Measurements from ENCODE around the gene GPSM1. TPM values are rescaled to one million over a fixed set of nuclear protein-coding genes. Genes with fewer than 3 reads are reported as not detected.

The GPSM1 gene
- total RNA-seq, 1 donor: 48.5 TPM

- TF ChIP-seq, protein P1, sequence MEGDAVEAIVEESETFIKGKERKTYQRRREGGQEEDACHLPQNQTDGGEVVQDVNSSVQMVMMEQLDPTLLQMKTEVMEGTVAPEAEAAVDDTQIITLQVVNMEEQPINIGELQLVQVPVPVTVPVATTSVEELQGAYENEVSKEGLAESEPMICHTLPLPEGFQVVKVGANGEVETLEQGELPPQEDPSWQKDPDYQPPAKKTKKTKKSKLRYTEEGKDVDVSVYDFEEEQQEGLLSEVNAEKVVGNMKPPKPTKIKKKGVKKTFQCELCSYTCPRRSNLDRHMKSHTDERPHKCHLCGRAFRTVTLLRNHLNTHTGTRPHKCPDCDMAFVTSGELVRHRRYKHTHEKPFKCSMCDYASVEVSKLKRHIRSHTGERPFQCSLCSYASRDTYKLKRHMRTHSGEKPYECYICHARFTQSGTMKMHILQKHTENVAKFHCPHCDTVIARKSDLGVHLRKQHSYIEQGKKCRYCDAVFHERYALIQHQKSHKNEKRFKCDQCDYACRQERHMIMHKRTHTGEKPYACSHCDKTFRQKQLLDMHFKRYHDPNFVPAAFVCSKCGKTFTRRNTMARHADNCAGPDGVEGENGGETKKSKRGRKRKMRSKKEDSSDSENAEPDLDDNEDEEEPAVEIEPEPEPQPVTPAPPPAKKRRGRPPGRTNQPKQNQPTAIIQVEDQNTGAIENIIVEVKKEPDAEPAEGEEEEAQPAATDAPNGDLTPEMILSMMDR (IDR thresholded peaks at IDR 0.05; ENCODE audit: insufficient read depth, low read length): no peak
- DNase-seq (ENCODE audit: low read depth): no peak
These were observed 46.8 kb downstream of the GPSM1 start for GRCh38 chr9:136374183-136374575.

DNA sequence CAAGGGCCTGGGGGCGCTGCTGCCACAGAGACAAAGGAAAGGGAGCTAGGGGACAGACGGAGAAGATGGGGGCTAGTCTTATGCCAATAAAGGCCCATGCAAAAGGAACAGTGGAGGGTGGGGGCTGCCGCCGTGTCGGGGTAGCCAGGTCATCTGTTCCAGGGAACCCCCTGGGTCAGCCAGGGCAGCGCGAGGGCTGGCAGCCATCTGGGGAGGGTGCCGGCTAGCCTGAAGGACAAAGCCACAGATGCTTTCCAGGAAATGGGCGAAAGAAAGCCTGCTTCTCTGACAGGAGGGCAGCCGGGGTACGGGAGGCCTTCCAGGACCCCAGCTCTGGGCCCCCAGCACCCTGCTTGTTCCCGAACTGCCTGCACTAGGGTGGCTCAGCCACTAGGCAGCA lies 47.8 kb downstream of the GPSM1 start:
- no peak for DNase-seq (ENCODE audit: low read depth)
- H3K4me3 ChIP-seq (ENCODE audit: low read depth, low read length): no peak overlapping the region
- TF ChIP-seq, protein P1 (IDR thresholded peaks at IDR 0.05; ENCODE audit: insufficient read depth, low read length): no peak

More at GRCh38 chr9:136374183-136374575, 46.8 kb downstream of the GPSM1 start:
- no peak overlapping the region for H3K4me3 ChIP-seq (ENCODE audit: low read depth, low read length)

DNA sequence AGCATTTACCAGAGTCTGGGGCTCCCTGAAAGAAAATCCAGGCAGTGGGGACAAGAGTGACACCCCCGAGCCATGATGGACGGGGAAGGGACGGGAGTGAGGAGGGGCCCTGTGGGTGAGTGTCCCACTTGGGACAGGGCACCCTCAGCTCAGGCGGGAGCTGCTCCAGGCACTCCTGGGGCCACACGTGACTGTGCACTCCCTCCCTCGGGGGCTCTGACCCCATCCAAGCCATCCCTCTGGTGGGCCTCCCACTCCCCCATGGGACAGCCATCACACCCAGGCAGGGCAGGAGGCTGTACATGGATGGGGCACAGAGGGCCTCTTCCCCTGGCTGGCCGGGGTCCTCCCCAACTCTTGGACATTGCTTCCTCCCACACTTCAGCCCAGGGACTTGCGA lies 49.1 kb downstream of the GPSM1 start:
- TF ChIP-seq, protein P1 (IDR thresholded peaks at IDR 0.05; ENCODE audit: insufficient read depth, low read length): no peak
- DNase-seq (ENCODE audit: low read depth): no peak

GRCh38 chr9:136377341-136378169 lies 50.2 kb downstream of the GPSM1 start:
- TF ChIP-seq, protein P1 (IDR thresholded peaks at IDR 0.05; ENCODE audit: insufficient read depth, low read length): no peak

More for the DNA sequence above, 49.1 kb downstream of the GPSM1 start:
- no peak overlapping the region for H3K4me3 ChIP-seq (ENCODE audit: low read depth, low read length)

GRCh38 chr9:136378170-136379002 lies 51.0 kb downstream of the GPSM1 start:
- TF ChIP-seq, protein P1 (IDR thresholded peaks at IDR 0.05; ENCODE audit: insufficient read depth, low read length): no peak
- no peak for DNase-seq (ENCODE audit: low read depth)
- no peak overlapping the region for H3K4me3 ChIP-seq (ENCODE audit: low read depth, low read length)

More at GRCh38 chr9:136377341-136378169, 50.2 kb downstream of the GPSM1 start:
- H3K4me3 ChIP-seq (ENCODE audit: low read depth, low read length): no peak overlapping the region
- no peak for DNase-seq (ENCODE audit: low read depth)

DNA sequence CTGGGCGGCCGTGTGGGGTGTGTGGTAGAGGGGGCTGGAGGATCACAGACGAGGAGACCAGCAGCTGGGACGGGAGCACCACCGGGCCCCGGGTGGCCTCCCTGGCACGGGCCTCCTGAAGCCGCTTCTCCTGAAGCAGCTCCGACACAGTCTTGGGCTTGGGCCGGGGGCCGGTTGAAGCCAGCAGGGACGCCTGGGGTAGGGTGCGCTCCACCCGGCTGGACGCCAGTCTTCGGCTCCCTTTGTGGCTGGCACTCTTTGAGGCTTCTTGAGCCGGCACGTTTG lies 51.6 kb downstream of the GPSM1 start:
- no peak overlapping the region for H3K4me3 ChIP-seq (ENCODE audit: low read depth, low read length)
- TF ChIP-seq, protein P1 (IDR thresholded peaks at IDR 0.05; ENCODE audit: insufficient read depth, low read length): no peak
- no peak for DNase-seq (ENCODE audit: low read depth)
